Activated naive CD4-positive, alpha-beta T cell (primary cell): ENCODE results near the gene SMIM1.
"Not testable (repeated sequence)": the region's sequence is repeated elsewhere in the genome, so short reads cannot be mapped to it uniquely, and the experiment has no call there.

Experiments used
- DNase-seq, 4 experiments: peaks; one replicate each; lab custom pipeline; 2025; lab: John Stamatoyannopoulos, UW

The SMIM1 gene

DNA sequence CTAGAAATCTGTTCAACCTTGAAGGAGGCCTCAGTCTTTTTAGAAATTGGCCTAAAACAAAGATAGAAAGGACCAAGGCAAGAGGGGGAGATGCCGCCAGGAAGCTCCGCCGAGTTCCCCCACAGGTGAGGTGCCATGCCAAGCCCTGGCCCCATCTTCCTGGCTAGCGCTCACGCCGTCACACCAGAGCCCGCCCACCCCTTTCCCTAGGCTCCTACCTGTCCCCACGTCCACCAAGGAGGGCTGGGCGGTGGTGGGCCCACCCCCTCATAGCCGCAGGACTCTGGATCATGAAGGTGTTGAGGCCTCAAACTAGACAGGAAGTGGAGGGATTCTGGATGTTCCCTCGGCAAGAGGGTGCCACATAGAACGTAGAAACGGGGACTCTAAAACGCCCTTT is 35.8 kb upstream of the SMIM1 start:
- DNase-seq: no peak

DNA sequence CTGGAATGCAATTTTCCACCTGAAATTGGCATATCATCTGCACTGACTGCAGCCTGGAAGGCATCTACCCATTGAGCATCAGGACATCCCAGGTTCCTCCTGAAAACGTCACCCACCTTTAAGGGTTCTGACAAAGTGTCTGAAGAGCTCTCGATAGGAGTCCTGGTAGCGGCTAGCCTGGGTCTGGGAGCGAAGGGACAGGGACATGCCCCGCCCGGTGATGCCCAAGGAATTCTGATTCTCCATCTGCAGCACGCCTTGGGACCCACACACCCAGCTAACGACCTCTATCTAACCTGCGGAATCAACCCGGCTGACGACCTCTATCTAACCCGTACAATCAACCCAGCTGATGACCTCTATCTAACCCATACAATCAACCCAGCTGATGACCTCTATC is 33.6 kb upstream of the SMIM1 start:
- no peak for DNase-seq

DNA sequence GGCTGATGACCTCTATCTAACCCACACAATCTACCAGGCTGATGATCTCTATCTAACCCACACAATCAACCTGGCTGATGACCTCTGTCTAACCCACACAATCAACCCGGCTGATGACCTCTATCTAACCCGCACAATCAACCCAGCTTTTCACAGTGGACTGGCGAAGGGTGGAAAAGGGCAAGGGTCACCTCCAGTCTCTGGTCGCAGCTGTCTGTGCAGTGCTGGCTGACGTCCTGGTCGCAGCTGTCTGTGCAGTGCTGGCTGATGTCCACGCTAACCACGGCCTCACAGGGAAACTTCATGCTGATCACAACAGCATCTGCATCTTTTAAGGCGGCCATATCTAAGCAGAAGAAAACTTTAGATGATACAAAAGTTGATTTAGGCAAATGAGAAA is 32.5 kb upstream of the SMIM1 start:
- DNase-seq: no peak

DNA sequence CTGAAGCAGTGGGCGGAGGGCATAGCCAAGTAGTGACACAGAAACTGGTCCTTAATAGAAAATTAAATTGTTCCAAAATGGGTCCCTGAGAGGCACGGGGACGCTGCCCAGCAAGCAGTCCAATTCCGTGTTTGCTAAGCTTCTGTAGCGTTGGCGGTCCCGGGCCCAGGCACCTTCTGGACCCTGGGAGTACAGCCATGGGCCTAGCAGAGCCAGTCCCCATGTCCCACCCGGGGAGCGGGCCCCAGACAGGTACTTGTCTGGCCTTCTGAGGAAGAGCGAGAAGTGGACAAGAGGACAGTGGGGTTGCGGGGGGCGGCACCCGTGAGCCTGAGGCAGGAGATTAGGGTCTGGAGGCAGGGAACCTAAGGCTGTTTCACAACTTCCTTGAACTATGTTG is 31.8 kb upstream of the SMIM1 start:
- no peak for DNase-seq

DNA sequence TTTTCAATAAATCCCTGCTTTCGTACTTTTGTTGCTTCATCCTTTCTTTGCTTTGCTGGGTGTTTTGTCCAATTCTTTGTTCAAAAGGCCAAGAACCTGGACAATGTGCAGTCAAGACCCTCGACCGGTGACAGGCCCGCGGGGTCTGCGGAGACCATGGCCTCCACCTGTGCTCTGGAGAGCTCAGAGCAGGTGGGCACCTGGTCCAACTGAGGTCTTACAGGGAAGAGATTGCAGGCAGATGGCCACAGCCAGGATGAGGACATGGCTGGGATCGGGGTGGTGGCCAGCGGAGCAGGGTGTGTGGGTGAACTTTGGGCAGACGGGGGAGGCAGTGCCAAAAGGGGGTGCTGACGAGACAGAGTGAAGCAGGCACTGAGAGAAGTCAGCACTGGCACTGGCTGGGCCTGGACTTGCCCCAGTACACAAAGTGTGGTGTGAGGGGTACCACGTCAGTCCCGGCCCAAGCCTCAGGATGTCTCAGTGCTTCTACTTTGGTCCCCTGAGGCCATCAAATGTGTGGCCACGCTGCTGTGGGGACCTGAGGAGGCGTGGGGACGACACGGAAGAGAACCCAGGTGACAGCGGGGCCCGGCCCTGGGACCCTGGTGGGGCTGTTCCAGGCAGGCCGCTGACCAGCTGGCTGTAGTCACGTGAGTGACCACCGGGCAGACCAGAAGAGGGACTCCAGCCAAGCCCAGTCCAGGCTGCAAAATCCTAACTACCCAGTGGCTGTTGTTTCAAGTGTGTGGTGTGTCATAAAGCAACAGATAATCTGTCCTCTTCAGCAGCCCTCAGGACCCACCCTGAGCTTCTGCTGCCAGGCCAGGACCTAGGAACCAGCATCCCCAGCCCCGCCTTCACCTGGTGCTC is 30.7 kb upstream of the SMIM1 start:
- no peak for DNase-seq

DNA sequence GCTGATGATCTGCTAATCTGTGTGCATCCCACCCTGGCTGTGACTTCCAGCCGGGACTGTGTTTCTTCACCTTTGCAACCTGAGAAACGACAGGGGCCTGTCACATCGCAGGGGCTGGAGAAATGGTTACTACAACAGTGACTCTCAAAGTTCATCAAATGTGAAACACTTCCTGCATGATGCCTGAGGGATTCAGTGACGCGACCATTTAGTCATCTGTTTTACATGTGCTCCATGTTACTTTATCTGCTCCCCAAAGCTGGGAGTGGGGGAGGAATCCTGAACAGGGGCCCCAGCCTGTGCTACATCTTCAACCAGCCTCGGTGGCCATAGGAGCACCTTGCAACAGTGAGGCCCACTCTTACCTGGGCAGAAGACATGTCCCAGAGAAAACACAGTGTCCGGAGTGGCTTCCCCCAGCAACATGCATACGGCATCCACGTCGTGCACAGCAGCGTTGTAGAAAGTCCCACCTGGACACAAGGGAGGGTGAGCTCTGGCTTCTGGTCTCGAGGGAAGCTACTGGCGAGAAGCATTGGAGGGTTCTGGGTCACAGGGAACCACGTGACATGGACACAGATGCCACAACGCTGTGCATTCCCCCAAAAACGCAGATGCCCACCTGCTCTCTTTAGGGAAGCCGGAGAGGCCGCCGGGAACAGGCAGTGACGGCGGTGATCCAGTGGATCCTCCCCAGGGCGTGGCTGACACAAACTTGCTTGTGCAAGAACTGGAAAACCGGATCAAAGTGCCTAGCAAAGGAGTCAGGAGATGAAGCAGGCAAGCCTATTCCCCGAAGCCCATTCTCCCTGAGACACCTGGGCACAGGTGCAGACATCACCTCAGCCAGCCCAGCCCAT is 29.9 kb upstream of the SMIM1 start:
- DNase-seq: no peak

DNA sequence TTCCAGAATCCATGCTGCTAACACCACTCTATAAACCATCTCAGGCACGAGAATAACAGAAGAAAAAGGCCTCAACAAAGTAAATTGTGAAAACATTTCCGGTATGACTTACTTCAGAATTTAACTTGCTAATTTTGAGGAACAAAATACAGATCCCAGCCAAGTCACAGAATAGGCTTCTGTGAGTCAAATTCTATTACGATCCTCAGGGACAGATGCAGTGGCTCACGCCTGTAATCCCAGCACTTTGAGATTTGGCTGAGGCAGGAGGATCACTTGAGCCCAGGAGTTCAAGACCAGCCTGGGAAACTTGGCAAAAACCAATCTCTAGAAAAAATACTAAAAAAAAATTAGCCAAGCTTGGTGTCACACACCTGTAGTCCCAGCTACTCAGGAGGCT is 29.1 kb upstream of the SMIM1 start:
- no peak for DNase-seq

DNA sequence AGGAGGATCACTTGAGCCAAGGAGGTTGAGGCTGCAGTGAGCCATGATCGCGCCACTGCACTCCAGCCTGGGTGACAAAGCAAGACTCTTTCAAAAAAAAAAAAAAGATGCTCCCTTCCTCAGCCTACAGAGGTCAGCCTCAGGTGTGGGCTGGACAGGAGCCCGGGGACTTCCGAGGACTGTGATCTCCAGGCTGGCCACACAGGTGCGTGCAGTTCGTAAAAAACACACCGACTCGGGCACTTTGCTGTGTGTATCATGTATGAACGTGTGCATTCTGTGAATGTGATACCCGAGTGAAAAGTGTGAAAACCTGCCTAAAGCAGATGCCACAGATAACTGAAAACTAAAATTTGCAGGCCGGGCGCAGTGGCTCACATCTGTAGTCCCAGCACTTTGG is 28.7 kb upstream of the SMIM1 start:
- DNase-seq: no peak

DNA sequence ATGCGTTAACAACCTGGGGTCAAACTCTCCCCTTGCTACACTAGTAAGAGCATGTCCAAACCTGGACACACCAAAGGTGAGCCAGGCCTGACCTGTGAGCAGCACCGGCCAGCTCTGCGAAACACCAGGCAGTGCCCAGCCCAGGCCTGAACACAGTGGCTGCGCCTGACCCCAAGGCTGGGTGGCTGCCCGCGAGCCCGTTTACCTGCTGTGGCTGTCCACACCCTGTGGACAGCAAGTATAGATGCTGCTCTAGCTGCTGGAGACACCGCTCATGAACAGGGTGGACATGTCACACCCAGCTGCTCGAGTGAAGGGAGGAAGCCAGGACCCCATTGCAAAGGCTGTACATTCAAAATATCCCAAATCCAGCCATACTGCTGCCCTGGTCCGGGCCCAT is 27.9 kb upstream of the SMIM1 start:
- DNase-seq: no peak

DNA sequence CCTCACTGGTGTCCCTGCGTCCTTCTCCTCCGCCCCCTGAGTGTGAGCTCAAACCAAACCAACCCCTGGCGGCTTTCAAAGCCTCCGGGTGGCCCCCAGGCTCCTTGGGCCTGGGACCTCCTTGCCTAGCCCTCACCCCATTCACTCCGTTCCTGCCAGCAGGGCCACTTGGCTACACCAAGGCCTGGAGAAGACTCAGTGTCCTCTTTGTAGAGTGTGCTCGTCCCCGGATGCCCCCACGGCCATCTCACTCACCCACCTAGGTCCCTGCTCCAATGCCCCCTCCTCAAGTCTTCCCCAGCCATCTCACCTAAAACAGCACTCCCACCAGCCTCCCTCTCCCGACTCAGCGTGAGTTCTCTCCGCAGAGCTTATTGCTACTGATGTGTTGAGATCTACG is 27.5 kb upstream of the SMIM1 start:
- DNase-seq: no peak

DNA sequence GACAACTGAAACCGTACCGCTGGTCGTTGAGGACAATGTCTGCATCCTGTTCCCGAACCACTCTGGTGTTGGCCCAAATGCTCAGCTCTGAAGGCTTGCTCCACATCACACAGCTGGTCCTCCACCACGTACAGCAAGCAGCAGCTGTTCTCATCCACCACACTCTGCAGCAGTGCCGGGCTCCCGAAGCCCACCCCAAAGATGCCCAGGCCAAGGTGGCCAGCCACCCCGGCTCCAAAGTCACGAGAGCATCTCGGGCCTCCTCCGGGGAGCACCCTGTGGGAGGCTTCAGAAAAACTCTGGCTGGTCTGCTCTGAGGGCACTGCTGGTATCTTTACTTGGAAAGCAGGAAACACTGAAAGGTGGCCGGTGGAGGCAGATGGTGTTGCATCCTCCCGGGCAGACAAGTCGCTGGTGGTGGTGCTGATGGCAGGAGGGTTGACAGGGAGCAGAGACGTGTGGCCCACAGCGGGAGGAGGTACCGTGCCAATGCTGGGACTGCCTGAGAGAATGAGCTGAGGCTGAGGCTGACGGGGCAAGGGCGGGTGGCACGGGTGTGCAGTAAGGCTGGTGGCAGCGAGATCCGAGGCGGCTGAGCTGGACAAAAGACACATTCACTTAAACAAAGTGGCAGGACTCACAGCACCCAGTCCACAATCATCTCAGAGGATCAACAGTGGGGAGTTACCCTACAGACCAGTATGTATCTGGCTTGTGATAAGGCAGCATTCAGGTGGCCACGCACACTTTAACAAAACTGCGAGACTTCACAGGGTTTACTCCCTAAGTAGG is 26.8 kb upstream of the SMIM1 start:
- no peak for DNase-seq

DNA sequence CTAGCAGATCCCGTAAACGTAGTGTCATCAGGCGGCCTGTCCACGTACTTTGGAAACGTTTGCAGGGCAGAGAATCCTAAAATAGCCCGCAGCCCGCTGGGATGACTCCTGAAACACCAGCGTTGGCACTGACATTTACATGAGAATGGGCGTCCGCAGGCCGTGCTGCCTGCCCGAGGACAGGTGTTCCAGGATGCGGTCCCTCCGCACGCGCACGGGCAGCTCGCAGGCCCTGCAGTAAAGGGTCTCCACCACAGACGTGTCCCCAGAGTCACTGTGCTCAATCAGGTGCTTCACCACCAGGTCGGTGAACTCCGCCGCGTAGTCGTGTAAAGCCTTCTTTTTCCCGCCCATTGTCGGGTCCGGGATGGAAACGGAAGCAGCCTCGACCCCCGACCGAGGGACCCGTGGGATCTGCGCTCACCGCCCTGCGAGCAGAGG is 26.1 kb upstream of the SMIM1 start:
- no peak for DNase-seq

DNA sequence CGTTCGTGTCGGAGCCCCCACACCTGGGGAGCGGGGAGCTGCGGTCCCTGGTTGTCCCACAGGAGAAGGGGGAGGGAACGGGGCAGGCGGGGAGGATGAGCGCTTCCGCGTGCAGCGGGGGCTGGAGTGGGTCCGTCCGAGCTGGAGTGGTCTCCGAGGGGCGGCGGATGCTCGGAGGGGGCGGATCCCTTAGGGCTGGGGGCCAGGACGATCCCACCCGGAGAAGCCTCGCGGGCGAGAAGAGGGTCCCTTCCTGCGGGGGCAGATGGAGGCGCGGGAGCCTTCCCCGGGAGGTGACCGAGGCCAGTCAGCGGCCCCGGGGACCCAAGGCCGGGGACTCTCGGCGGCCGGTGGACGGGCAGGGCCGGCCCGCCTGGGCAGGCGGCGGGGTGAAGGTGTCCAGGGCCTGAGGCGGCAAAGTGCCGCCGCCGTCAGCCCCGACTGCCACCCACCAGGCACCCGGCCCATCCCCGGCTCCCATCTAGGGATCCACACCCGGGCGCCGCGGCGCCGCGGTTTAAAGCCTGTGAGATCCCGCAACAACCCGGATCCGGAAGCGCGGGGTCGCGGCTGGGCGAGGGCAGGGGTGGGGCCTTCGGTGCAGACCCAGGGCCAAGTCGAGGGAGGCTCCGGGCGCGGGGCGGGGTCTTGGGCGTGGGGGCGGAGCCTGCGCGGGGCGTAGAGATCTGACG is 25.6 kb upstream of the SMIM1 start:
- peak; percentile 50 to 90 (median 84) for DNase-seq

DNA sequence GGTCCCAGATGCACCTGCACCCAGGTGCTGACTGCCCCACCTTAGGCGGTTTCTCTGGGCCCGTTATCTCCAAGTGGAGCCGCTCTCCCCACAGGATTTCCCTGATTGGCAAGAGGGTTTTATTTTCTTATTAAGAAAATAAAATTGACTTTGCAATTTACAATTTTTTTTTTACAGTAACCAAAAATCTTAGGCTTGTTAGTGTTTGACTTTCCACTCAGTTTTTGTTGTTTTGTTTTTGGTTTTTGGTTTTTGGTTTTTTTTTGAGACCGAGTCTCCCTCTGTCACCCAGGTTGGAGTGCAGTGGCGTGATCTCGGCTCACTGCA is 25.1 kb upstream of the SMIM1 start:
- no peak for DNase-seq

DNA sequence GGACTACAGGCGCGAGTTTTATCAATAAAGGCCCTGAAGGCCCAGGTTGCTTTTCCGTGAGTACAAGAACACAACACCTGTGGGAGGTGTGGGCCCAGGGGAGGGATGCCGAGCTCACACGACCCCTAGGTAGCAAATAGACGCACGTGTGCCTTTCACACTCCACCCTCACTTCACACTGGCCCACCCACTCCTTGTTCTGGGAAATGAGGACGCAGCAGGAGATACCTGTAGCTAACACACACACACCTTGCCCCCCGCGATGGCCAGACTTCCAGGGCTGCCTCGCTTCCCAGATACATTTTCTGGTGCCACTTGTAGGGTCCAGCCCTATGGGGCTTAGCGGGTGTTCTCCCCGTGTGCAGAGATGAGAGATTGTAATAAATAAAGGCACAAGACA is 24.6 kb upstream of the SMIM1 start:
- no peak for DNase-seq

DNA sequence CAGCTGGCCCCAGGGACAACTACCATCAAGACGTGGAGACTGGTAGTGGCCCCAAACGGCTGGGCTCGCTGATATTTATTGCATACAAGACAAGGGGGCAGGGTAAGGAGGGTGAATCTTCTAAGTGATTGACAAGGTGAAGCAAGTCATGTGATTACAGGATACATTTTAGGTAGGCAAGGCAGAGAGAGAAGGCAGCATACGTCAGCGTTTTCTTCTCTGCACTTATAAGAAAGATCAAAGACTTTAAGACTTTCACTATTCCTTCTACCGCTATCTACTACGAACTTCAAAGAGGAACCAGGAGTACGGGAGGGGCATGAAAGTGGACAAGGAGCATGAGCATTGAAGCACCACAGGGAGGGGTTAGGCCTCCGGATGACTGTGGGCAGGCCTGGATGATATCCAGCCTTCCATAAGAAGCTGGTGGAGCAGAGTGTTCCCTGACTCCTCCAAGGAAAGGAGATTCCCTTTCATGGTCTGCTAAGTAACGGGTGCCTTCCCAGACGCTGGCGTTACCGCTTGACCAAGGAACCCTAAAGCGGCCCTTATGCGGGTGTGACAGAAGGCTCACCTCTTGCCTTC is 24.1 kb upstream of the SMIM1 start:
- not testable (repeated sequence) for DNase-seq

DNA sequence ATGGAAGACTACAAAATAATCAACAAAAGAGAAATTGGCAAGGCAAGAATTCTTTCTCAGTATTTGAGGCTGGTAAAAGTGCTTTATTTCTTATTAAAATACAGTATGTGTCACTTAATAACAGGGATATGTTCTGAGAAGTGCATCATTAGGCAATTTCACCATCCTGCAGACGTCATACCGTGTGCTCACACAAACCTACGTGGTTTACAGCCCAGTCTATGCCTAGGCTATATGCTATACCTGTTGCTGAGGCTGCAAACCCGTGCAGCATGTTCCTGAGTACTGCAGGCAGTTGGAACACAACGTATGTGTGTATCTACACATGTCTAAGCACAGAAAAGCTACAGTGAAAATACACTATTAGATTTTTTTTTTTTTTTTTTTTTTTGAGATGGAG is 23.0 kb upstream of the SMIM1 start:
- DNase-seq: no peak

DNA sequence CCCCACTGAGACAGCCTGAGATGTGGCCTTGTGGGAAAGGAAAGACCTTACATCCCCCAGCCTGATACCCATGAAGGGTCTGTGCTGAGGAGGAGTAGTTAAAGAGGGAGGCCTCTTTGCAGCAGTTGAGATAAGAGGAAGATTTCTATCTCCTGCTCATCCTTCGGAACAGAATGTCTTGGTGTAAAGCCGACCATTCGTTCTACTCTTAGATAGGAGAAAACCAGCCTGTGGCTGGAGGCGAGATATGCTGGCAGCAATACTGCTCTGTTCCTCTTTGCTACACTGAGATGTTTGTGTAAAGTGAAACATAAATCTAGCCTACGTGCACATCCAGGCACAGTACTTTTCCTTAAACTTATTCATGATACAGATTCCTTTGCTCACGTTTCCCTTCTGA is 21.8 kb upstream of the SMIM1 start:
- DNase-seq: no peak

DNA sequence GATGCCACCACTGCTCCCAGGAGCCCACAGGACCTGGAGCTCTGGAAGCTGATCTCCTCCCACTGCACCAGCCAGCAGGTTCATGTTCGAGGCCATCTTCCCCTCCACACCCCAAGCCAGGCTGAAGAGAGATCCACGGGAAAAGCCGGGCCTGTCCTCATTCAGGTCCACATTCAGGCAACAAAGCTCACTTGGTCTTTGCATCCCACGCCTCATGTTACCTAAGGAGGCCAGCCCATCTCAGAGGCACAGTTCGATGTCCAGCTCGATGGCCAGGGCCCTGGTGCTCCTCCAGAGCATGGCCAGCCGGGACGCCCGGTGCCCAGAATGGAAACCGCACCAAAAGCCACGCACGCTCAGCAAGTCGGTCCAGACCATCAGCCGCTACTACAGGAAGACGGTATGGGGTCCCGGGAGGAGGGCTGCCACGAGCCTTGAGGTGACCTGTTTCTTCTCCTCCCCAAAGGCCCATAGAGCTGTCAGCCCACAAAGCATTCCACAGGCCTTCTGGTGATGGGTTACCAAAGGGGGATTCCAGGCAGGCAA is 20.1 kb upstream of the SMIM1 start, which contains the start of gene CCDC27:
CCDC27 (plus strand) TSS at position 51 of the 546 bp plus-strand sequence; CDS start at position 83, 32 bp downstream.
- no peak for DNase-seq

DNA sequence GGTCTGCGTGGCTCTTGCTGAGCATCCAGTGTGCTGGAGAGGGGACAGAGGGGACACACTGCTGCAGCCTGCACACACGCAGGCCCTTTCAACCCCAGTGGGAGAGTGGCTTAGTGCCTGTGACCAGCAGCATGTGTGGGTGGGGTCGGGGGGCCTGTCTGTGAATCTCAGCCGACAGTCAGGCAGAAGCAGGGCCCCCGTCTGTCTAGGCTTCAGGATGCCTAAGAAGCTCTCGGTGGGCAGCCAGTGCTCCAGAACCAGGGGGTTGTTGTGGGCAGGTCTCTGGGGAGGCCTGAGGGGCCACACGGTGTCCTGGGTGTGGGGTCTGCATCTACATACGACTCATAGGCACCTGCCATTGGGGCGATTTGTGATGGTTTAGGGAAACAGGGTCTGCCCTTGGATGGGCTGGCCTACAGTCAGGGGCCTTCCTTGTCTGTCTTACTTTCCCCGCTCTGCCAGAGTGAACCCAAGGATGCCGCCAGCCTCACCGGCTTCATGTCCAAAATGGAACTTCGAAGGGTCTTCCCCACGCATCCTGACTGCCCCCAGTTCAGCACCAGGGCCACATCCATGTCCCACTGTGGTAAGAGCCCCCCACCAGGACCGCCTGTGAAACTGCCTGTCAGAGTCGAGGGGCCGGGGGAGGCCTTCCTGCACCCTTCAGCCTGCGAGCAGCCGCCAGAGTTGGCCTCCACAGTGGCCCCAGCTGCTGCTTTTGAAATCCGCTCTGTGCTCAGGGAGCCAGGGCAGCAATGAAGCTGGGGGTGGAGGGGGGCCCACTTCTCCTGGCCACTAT is 18.7 kb upstream of the SMIM1 start:
- no peak for DNase-seq
